ENCODE results near the gene ACBD7. TPM values are rescaled to one million over a fixed set of nuclear protein-coding genes. Genes with fewer than 3 reads are reported as not detected.

Gene ACBD7
- total RNA-seq, 4 donors from 2014 or later, result not detected

DNA sequence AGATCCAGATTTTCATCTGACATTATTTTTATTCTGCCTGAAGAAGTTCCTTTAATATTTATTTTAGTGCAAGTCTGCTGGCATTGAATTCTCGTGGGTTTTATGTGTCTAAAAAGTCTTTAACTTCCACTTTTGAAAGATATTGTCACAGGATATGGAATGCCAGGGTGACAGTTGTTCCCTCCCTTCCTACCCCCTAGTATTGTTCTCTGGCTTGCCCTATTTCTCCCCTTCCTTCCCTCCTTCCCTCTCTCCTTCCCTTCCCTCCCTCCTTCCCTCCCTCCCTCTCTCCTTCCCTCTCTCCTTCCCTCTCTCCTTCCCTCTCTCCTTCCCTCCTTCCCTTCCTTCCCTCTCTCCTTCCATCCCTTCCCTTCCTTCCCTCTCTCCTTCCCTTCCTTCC lies 29.9 kb downstream of the ACBD7 start:
- no peaks in the 10 kb centered on the region for H3K4me1 ChIP-seq
- no peaks in the 10 kb centered on the region for H3K36me3 ChIP-seq
- DNase-seq, result no peak
- no peak for ATAC-seq
- no peak overlapping the region for H3K27ac ChIP-seq
- in situ Hi-C loops (cut with MboI; ENCODE audit: low sequenced_read_pairs in 4 of 4), result no loop called here
- H3K9me3 ChIP-seq, result no peaks in the 10 kb centered on the region
- H3K4me3 ChIP-seq, result no peak overlapping the region
- TF ChIP-seq, protein P1, sequence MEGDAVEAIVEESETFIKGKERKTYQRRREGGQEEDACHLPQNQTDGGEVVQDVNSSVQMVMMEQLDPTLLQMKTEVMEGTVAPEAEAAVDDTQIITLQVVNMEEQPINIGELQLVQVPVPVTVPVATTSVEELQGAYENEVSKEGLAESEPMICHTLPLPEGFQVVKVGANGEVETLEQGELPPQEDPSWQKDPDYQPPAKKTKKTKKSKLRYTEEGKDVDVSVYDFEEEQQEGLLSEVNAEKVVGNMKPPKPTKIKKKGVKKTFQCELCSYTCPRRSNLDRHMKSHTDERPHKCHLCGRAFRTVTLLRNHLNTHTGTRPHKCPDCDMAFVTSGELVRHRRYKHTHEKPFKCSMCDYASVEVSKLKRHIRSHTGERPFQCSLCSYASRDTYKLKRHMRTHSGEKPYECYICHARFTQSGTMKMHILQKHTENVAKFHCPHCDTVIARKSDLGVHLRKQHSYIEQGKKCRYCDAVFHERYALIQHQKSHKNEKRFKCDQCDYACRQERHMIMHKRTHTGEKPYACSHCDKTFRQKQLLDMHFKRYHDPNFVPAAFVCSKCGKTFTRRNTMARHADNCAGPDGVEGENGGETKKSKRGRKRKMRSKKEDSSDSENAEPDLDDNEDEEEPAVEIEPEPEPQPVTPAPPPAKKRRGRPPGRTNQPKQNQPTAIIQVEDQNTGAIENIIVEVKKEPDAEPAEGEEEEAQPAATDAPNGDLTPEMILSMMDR (IDR thresholded peaks at IDR 0.05 in 4 of 5, conservative IDR thresholded peaks at IDR 0.05 in 1 of 5), result no peak
- no peak for TF ChIP-seq POLR2A (IDR thresholded peaks at IDR 0.05)
- no peaks in the 10 kb centered on the region for H3K27me3 ChIP-seq
- intact Hi-C loops (cut with DNase I; ENCODE audit: low total_unique reads), result no loop called here

DNA sequence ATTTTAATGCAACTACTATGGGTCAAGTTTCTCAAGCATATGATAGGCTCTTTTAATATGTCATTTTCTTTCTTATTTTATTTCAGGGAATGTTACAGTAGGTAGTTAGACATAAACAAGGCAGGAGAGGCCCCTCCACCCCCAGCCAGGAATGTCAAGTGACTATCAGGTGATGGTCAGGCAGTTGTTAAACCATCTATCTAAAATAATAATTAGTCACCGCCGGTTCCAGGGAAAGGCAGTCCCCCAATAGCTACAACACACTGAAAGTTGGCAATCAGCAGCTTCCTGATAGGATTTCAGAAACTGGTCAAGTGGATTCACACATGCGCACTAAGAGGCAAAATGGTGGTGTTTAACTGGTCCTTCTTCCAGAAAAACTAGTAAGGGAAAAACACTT lies 35.5 kb downstream of the ACBD7 start:
- Histone ChIP-seq H3K4me3 (no peak overlapping the region), H3K9me3 (no peaks in the 10 kb centered on the region), H3K36me3 (no peaks in the 10 kb centered on the region), H3K27ac (no peak overlapping the region), H3K27me3 (no peaks in the 10 kb centered on the region), H3K4me1 (no peaks in the 10 kb centered on the region)
- intact Hi-C loops (cut with DNase I; ENCODE audit: low total_unique reads), result no loop called here
- ATAC-seq (no peak), DNase-seq (no peak)
- TF ChIP-seq POLR2A (IDR thresholded peaks at IDR 0.05), result no peak
- TF ChIP-seq, protein P1 (IDR thresholded peaks at IDR 0.05 in 4 of 5, conservative IDR thresholded peaks at IDR 0.05 in 1 of 5), result no peak
- in situ Hi-C loops (cut with MboI; ENCODE audit: low sequenced_read_pairs in 4 of 4), result no loop called here

DNA sequence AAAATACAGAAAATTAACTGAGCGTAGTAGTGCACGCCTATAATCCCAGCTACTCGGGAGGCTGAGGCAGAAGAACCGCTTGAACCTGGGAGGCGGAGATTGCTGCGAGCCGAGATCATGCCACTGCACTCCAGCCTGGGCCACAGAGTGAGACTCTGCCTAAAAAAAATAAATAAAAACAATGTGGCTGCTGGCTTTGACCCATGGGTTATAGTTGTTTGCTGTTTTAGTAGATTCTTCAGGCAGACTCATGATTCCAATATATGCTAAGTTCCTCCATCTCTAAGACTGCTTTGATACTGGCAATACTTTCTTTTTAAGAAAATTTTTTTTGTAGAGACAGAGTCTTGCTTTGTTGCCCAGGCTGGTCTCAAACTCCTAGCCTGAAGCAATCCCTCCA lies 36.5 kb downstream of the ACBD7 start:
- Histone ChIP-seq H3K36me3 (no peaks in the 10 kb centered on the region), H3K4me3 (no peak overlapping the region), H3K9me3 (no peaks in the 10 kb centered on the region), H3K4me1 (no peaks in the 10 kb centered on the region), H3K27me3 (no peaks in the 10 kb centered on the region), H3K27ac (no peak overlapping the region)
- TF ChIP-seq POLR2A (IDR thresholded peaks at IDR 0.05), result no peak
- TF ChIP-seq, protein P1 (IDR thresholded peaks at IDR 0.05 in 4 of 5, conservative IDR thresholded peaks at IDR 0.05 in 1 of 5), result no peak
- ATAC-seq (no peak), DNase-seq (no peak)
- in situ Hi-C loops (cut with MboI; ENCODE audit: low sequenced_read_pairs in 4 of 4) (no loop called here), intact Hi-C loops (cut with DNase I; ENCODE audit: low total_unique reads) (no loop called here)

DNA sequence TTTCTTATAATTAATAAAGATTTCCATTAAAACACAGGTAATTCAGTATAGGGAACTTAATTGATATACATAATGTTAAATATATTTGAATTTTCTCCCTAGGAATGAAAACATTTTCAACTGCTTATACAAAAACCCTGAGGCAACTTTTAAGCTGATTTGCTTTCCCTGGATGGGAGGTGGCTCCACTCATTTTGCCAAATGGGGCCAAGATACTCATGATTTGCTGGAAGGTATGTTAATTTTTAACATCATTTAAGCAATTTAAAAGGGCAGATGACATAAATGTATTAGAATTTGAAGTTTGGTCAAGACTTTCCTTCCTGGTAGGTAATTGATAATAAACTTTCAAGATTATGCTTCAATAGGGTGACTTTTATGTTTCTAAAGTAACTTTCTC lies 39.0 kb downstream of the ACBD7 start:
- no peak for ATAC-seq
- in situ Hi-C loops (cut with MboI; ENCODE audit: low sequenced_read_pairs in 4 of 4), result no loop called here
- Histone ChIP-seq H3K9me3 (no peaks in the 10 kb centered on the region), H3K36me3 (no peaks in the 10 kb centered on the region), H3K4me1 (no peaks in the 10 kb centered on the region), H3K27me3 (no peaks in the 10 kb centered on the region), H3K27ac (no peak overlapping the region), H3K4me3 (no peak overlapping the region)
- TF ChIP-seq, protein P1 (IDR thresholded peaks at IDR 0.05 in 4 of 5, conservative IDR thresholded peaks at IDR 0.05 in 1 of 5), result no peak
- no peak for TF ChIP-seq POLR2A (IDR thresholded peaks at IDR 0.05)
- intact Hi-C loops (cut with DNase I; ENCODE audit: low total_unique reads), result no loop called here
- no peak for DNase-seq

DNA sequence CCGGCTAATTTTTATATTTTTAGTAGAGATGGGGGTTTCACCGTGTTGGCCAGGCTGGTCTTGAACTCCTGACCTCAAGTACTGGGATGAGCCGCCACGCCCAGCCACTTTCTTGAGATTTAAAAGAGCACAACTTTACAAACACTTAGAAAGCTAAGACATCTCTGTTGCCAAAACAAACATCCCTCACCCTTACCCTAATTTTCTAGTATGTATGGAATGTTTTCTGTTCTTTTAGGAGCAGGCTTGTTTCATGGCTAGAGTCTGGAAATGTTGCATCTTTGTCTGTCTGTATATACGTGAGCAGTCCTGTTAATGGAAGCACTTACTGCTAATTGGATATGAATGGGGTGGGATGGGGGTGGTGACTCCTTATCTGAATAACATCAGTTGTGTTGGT lies 42.0 kb downstream of the ACBD7 start:
- intact Hi-C loops (cut with DNase I; ENCODE audit: low total_unique reads), result no loop called here
- no peaks in the 10 kb centered on the region for H3K36me3 ChIP-seq
- no peak overlapping the region for H3K4me3 ChIP-seq
- ATAC-seq, result no peak
- no peaks in the 10 kb centered on the region for H3K9me3 ChIP-seq
- in situ Hi-C loops (cut with MboI; ENCODE audit: low sequenced_read_pairs in 4 of 4), result no loop called here
- H3K27ac ChIP-seq, result no peak overlapping the region
- H3K27me3 ChIP-seq, result no peaks in the 10 kb centered on the region
- H3K4me1 ChIP-seq, result no peaks in the 10 kb centered on the region
- TF ChIP-seq, protein P1 (IDR thresholded peaks at IDR 0.05 in 4 of 5, conservative IDR thresholded peaks at IDR 0.05 in 1 of 5), result no peak
- no peak for DNase-seq

Measured in gastrocnemius medialis (tissue), 4 donors.